MM.1S (cell line): ENCODE measurements around the gene VPS16.

Source experiments
- DNase-seq: peaks from one replicate; pipeline ENCODE4 v3.0.0-alpha.2; 2015
- H2AFZ ChIP-seq: fragments of 300-600 bp; sonication (generic); 2 replicates; pipeline ENCODE4 v1.6.0; 2016; ENCODE audit warnings: antibody characterized with exemption, low read length
- H3F3A ChIP-seq: fragments of 300-600 bp; sonication (generic); 2 replicates; pipeline ENCODE4 v1.6.1; 2016; ENCODE audit warnings: mild to moderate bottlenecking, antibody characterized with exemption, low read length, moderate library complexity, mixed read lengths; ENCODE audit not compliant: insufficient read depth
- H3K27ac ChIP-seq: fragments of 300-600 bp; sonication (generic); 2 replicates; pipeline ENCODE4 v1.5.1; 2016; ENCODE audit warnings: mild to moderate bottlenecking, low read length
- H3K27me3 ChIP-seq: fragments of 300-600 bp; sonication (generic); replicated peaks from 2 replicates; pipeline ENCODE4 v1.6.0; 2016; ENCODE audit warnings: low read length; ENCODE audit not compliant: insufficient read depth
- H3K36me3 ChIP-seq: fragments of 300-600 bp; sonication (generic); replicated peaks from 2 replicates; pipeline ENCODE4 v1.6.1; 2016; ENCODE audit warnings: mild to moderate bottlenecking, low read length, mixed read lengths; ENCODE audit not compliant: insufficient read depth
- H3K4me1 ChIP-seq: fragments of 300-600 bp; sonication (generic); 2 replicates; pipeline ENCODE4 v1.6.1; 2016; ENCODE audit warnings: low read length, mixed read lengths
- H3K4me2 ChIP-seq: fragments of 300-600 bp; sonication (generic); 2 replicates; pipeline ENCODE4 v1.6.0; 2016; ENCODE audit warnings: low read depth, low read length
- H3K4me3 ChIP-seq: fragments of 300-600 bp; sonication (generic); 2 replicates; pipeline ENCODE4 v1.5.1; 2016; ENCODE audit warnings: low read length, mixed read lengths
- H3K79me2 ChIP-seq: fragments of 300-600 bp; sonication (generic); 2 replicates; pipeline ENCODE4 v1.6.1; 2016; ENCODE audit warnings: mixed run types, low read length, mixed read lengths
- H3K9ac ChIP-seq: fragments of 300-600 bp; sonication (generic); 2 replicates; pipeline ENCODE4 v1.6.1; 2016; ENCODE audit warnings: low read length, mixed read lengths
- H3K9me2 ChIP-seq: fragments of 300-600 bp; sonication (generic); replicated peaks from 2 replicates; pipeline ENCODE4 v1.6.1; 2016; ENCODE audit warnings: mild to moderate bottlenecking, low read length, mixed read lengths; ENCODE audit not compliant: insufficient read depth
- H3K9me3 ChIP-seq: fragments of 300-600 bp; sonication (generic); replicated peaks from 2 replicates; pipeline ENCODE4 v1.6.1; 2016; ENCODE audit warnings: mild to moderate bottlenecking, low read length, mixed read lengths; ENCODE audit not compliant: insufficient read depth
- H4K20me1 ChIP-seq: fragments of 300-600 bp; sonication (generic); 2 replicates; pipeline ENCODE4 v1.6.1; 2016; ENCODE audit warnings: mild to moderate bottlenecking, low read length, moderate library complexity, mixed read lengths; ENCODE audit not compliant: insufficient read depth
- EZH2 ChIP-seq: fragments of 300-600 bp; sonication (generic); optimal IDR thresholded peaks from 2 replicates; pipeline ENCODE3; 2017; ENCODE audit warnings: low read depth, mild to moderate bottlenecking, antibody characterized with exemption, low read length, mixed read lengths
- EZH2phosphoT487 ChIP-seq: fragments of 300-600 bp; sonication (generic); IDR thresholded peaks from 2 replicates; pipeline ENCODE4 v1.6.1; 2018; ENCODE audit warnings: antibody characterized with exemption, low read length
- TF ChIP-seq, protein P1 (sequence below): fragments of 300-600 bp; sonication (generic); IDR thresholded peaks from 2 replicates; pipeline ENCODE4 v1.5.1; 2016; ENCODE audit warnings: antibody characterized with exemption, low read length, mixed read lengths

VPS16 gene

DNA sequence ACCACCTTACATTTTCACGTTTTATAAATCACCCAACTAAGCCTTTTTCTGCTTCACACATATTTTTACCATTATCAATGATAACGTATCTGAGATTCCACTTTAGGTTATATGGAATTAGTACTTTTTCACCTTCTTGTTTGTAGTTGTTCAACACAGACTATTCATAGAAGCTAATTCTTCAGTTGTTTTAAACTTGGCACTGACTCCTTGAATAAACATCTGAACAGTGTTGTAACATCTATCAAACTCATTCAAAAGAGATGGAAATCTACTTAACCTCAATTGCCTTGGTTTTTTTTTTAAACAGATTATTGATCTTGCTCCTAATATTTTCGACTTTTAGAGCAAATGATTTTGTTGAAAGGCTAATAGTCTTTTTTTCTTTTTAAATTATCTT, 67.0 kb downstream of the VPS16 start:
- H3K9me3 ChIP-seq: no peaks in the 10 kb centered on the region
- no peak overlapping the region for H3K27ac ChIP-seq
- TF ChIP-seq, protein P1, sequence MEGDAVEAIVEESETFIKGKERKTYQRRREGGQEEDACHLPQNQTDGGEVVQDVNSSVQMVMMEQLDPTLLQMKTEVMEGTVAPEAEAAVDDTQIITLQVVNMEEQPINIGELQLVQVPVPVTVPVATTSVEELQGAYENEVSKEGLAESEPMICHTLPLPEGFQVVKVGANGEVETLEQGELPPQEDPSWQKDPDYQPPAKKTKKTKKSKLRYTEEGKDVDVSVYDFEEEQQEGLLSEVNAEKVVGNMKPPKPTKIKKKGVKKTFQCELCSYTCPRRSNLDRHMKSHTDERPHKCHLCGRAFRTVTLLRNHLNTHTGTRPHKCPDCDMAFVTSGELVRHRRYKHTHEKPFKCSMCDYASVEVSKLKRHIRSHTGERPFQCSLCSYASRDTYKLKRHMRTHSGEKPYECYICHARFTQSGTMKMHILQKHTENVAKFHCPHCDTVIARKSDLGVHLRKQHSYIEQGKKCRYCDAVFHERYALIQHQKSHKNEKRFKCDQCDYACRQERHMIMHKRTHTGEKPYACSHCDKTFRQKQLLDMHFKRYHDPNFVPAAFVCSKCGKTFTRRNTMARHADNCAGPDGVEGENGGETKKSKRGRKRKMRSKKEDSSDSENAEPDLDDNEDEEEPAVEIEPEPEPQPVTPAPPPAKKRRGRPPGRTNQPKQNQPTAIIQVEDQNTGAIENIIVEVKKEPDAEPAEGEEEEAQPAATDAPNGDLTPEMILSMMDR: no peak
- no peak for TF ChIP-seq EZH2phosphoT487
- no peak for TF ChIP-seq EZH2
- no peak overlapping the region for H3K4me3 ChIP-seq
- H3K9me2 ChIP-seq: no peaks in the 10 kb centered on the region
- no peaks in the 10 kb centered on the region; the same call in 1 of the 2 replicates for H3K36me3 ChIP-seq
- no peak overlapping the region for H3K4me2 ChIP-seq
- peaks cover 34% of the 10 kb centered on the region for H3K79me2 ChIP-seq
- DNase-seq: no peak
- H2AFZ ChIP-seq: no peak overlapping the region
- H3K27me3 ChIP-seq: no peaks in the 10 kb centered on the region
- H3F3A ChIP-seq: no peaks in the 10 kb centered on the region
- H4K20me1 ChIP-seq: no peaks in the 10 kb centered on the region
- no peak overlapping the region for H3K9ac ChIP-seq
- H3K4me1 ChIP-seq: no peaks in the 10 kb centered on the region

DNA sequence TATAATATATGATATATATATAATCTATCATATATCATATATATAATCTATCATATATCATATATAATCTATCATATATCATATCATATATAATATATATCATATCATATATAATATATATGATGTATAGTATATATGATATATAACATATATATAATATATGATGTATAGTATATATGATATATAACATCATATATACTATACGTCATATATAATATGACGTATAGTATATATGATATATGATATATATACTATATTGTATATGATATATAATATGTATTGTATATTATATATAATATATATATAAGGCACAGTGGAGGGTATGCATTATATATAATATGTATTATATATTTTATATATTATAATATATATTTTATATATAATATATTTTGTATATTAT, 69.4 kb downstream of the VPS16 start:
- Histone ChIP-seq H4K20me1 (no peaks in the 10 kb centered on the region), H3K9me3 (no peaks in the 10 kb centered on the region), H2AFZ (no peak overlapping the region), H3F3A (no peaks in the 10 kb centered on the region), H3K4me1 (no peaks in the 10 kb centered on the region), H3K4me3 (no peak overlapping the region), H3K4me2 (no peak overlapping the region), H3K9me2 (no peaks in the 10 kb centered on the region), H3K36me3 (no peaks in the 10 kb centered on the region; the same call in 1 of the 2 replicates), H3K9ac (no peak overlapping the region), H3K27me3 (no peaks in the 10 kb centered on the region), H3K27ac (no peak overlapping the region), H3K79me2 (peaks cover 15% of the 10 kb centered on the region)
- TF ChIP-seq, protein P1: no peak
- TF ChIP-seq EZH2phosphoT487 (no peak), EZH2 (no peak)
- no peak for DNase-seq

DNA sequence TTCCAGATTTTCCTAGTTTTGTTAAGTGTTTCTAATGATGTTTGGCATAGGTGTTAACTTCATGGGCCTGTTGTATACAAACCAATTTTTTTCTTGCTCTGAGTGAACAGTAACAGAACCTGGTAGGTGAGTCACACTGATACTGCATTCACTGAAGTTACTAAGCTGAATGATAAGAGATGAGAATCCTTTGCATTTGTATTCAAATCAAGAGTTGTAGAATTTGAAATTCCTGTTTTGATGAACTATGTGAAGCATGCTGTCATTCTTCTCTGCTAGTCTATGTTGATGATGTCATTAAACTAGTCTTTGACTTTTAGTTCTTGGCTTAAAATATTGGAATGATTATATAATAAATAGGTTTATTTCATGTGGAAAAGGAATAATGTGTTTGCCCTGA, 70.7 kb downstream of the VPS16 start:
- Histone ChIP-seq H3K27me3 (no peaks in the 10 kb centered on the region), H3K27ac (no peak overlapping the region), H3K9me3 (no peaks in the 10 kb centered on the region), H4K20me1 (no peaks in the 10 kb centered on the region), H3K79me2 (peaks cover 21% of the 10 kb centered on the region), H2AFZ (no peak overlapping the region), H3K9ac (no peak overlapping the region), H3K4me3 (no peak overlapping the region), H3K36me3 (no peaks in the 10 kb centered on the region; the same call in 1 of the 2 replicates), H3K4me2 (no peak overlapping the region), H3K4me1 (no peaks in the 10 kb centered on the region), H3K9me2 (no peaks in the 10 kb centered on the region), H3F3A (no peaks in the 10 kb centered on the region)
- no peak for DNase-seq
- no peak for TF ChIP-seq EZH2phosphoT487
- TF ChIP-seq, protein P1: no peak
- no peak for TF ChIP-seq EZH2
